Neural progenitor cell (in vitro differentiated cells): ENCODE results near the gene CEP131. TPM values are rescaled to one million over a fixed set of nuclear protein-coding genes. Genes with fewer than 3 reads are reported as not detected.

ENCODE experiments used
- DNase-seq: peaks from one replicate; pipeline ENCODE4 v3.0.0-alpha.2; 2016; ENCODE audit warnings: low spot score
- H2AFZ ChIP-seq: fragments of 200-600 bp; sonication (generic); replicated peaks from 2 replicates; pipeline ENCODE4 v1.6.1; 2016; ENCODE audit warnings: antibody characterized with exemption
- H3F3A ChIP-seq: fragments of 200-600 bp; sonication (generic); 2 replicates; pipeline ENCODE4 v1.6.1; 2016; ENCODE audit warnings: antibody characterized with exemption, low read depth
- H3K27ac ChIP-seq: fragments of 200-600 bp; sonication (generic); 2 replicates; pipeline ENCODE4 v1.5.1; 2016; ENCODE audit warnings: mild to moderate bottlenecking
- H3K27me3 ChIP-seq: fragments of 200-600 bp; sonication (generic); 2 replicates; pipeline ENCODE4 v1.6.1; 2016; ENCODE audit warnings: mild to moderate bottlenecking, moderate library complexity
- H3K36me3 ChIP-seq: fragments of 200-600 bp; sonication (generic); 2 replicates; pipeline ENCODE4 v1.5.1; 2016
- H3K4me1 ChIP-seq: fragments of 200-600 bp; sonication (generic); 2 replicates; pipeline ENCODE4 v1.6.1; 2016; ENCODE audit warnings: mixed run types
- H3K4me2 ChIP-seq: fragments of 200-600 bp; sonication (generic); 2 replicates; pipeline ENCODE4 v1.6.1; 2016
- H3K4me3 ChIP-seq: fragments of 200-600 bp; sonication (generic); 2 replicates; pipeline ENCODE4 v1.5.1; 2016
- H3K79me2 ChIP-seq: fragments of 200-600 bp; sonication (generic); 2 replicates; pipeline ENCODE4 v1.6.1; 2016; ENCODE audit warnings: low read depth
- H3K9ac ChIP-seq: fragments of 200-600 bp; sonication (generic); 2 replicates; pipeline ENCODE4 v1.6.1; 2016
- H3K9me3 ChIP-seq: fragments of 200-600 bp; sonication (generic); 2 replicates; pipeline ENCODE4 v1.5.1; 2016; ENCODE audit warnings: low read depth
- H4K20me1 ChIP-seq: fragments of 200-600 bp; sonication (generic); 2 replicates; pipeline ENCODE4 v1.6.1; 2016; ENCODE audit warnings: low read depth
- H3K27ac Mint-ChIP-seq: 3 replicates; pipeline ENCODE4 v1.8.0; 2021; ENCODE audit warnings: mixed read lengths
- H3K27me3 Mint-ChIP-seq: 2 replicates; pipeline ENCODE4 v1.8.0; 2022; ENCODE audit warnings: low read depth, mild to moderate bottlenecking, inconsistent platforms, moderate library complexity, mixed read lengths; ENCODE audit not compliant: insufficient read depth
- H3K36me3 Mint-ChIP-seq: 3 replicates; pipeline ENCODE4 v1.8.0; 2021; ENCODE audit warnings: mixed read lengths
- H3K4me1 Mint-ChIP-seq: 3 replicates; pipeline ENCODE4 v1.8.0; 2021; ENCODE audit warnings: mixed read lengths
- H3K4me3 Mint-ChIP-seq: 3 replicates; pipeline ENCODE4 v1.8.0; 2021; ENCODE audit warnings: mild to moderate bottlenecking, moderate library complexity, mixed read lengths
- H3K9me3 Mint-ChIP-seq: 3 replicates; pipeline ENCODE4 v1.8.0; 2020; ENCODE audit warnings: mixed read lengths
- EZH2 ChIP-seq: fragments of 200-600 bp; sonication (generic); IDR thresholded peaks from 2 replicates; pipeline ENCODE4 v1.6.1; 2017; ENCODE audit warnings: antibody characterized with exemption, mild to moderate bottlenecking, moderate library complexity
- EZH2phosphoT487 ChIP-seq: fragments of 200-600 bp; sonication (generic); IDR thresholded peaks from 2 replicates; pipeline ENCODE4 v1.6.1; 2017; ENCODE audit warnings: antibody characterized with exemption
- total RNA-seq: library from RNA; depleted of rRNA; stranded (reverse); fragments of >200 nt; gene quantifications from 2 replicates; pipeline ENCODE4 v1.2.3, GENCODE V29; 2015; ENCODE audit warnings: low replicate concordance
- TF ChIP-seq, protein P1 (sequence below): fragments of 200-600 bp; sonication (generic); IDR thresholded peaks from 2 replicates; pipeline ENCODE4 v1.5.1; 2017; ENCODE audit warnings: antibody characterized with exemption, mild to moderate bottlenecking

Gene CEP131
- total RNA-seq, 1 donor from 2014 or later: 7.7 TPM

DNA sequence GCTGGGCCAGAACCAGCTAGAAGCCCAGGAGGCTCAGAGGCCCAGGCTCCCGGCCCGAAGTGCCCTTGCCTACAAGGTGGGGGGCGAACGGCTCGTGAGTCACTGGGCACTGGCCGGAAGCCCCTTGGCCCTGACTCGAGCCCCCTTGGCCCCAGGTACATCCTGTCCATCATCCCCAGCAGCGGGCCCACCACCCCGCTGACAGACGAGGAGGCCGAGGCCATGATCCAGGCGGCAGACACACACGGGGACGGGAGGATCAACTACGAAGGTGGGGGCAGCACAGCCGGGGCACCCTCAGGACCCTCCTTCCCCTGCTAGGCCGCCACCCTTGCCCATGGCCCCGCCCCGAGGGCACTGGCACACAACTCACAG is 41.0 kb downstream of the CEP131 start:
- Histone ChIP-seq H3K4me2 (no peak overlapping the region), H3K4me3 (no peak overlapping the region), H3K36me3 (no peaks in the 10 kb centered on the region), H3K27ac (no peak overlapping the region), H3F3A (peaks cover 5% of the 10 kb centered on the region), H2AFZ (no peak overlapping the region), H3K9ac (no peak overlapping the region), H3K27me3 (no peaks in the 10 kb centered on the region), H3K9me3 (no peaks in the 10 kb centered on the region), H3K4me1 (peaks cover 8% of the 10 kb centered on the region), H4K20me1 (no peaks in the 10 kb centered on the region), H3K79me2 (no peaks in the 10 kb centered on the region)
- H3K4me1 Mint-ChIP-seq: no peaks in the 10 kb centered on the region
- H3K27me3 Mint-ChIP-seq: peaks cover 7% of the 10 kb centered on the region
- no peak overlapping the region for H3K27ac Mint-ChIP-seq
- H3K9me3 Mint-ChIP-seq: no peaks in the 10 kb centered on the region
- H3K36me3 Mint-ChIP-seq: no peaks in the 10 kb centered on the region
- DNase-seq: no peak
- TF ChIP-seq, protein P1, sequence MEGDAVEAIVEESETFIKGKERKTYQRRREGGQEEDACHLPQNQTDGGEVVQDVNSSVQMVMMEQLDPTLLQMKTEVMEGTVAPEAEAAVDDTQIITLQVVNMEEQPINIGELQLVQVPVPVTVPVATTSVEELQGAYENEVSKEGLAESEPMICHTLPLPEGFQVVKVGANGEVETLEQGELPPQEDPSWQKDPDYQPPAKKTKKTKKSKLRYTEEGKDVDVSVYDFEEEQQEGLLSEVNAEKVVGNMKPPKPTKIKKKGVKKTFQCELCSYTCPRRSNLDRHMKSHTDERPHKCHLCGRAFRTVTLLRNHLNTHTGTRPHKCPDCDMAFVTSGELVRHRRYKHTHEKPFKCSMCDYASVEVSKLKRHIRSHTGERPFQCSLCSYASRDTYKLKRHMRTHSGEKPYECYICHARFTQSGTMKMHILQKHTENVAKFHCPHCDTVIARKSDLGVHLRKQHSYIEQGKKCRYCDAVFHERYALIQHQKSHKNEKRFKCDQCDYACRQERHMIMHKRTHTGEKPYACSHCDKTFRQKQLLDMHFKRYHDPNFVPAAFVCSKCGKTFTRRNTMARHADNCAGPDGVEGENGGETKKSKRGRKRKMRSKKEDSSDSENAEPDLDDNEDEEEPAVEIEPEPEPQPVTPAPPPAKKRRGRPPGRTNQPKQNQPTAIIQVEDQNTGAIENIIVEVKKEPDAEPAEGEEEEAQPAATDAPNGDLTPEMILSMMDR: no peak
- TF ChIP-seq EZH2 (no peak), EZH2phosphoT487 (no peak)
- no peak overlapping the region for H3K4me3 Mint-ChIP-seq

DNA sequence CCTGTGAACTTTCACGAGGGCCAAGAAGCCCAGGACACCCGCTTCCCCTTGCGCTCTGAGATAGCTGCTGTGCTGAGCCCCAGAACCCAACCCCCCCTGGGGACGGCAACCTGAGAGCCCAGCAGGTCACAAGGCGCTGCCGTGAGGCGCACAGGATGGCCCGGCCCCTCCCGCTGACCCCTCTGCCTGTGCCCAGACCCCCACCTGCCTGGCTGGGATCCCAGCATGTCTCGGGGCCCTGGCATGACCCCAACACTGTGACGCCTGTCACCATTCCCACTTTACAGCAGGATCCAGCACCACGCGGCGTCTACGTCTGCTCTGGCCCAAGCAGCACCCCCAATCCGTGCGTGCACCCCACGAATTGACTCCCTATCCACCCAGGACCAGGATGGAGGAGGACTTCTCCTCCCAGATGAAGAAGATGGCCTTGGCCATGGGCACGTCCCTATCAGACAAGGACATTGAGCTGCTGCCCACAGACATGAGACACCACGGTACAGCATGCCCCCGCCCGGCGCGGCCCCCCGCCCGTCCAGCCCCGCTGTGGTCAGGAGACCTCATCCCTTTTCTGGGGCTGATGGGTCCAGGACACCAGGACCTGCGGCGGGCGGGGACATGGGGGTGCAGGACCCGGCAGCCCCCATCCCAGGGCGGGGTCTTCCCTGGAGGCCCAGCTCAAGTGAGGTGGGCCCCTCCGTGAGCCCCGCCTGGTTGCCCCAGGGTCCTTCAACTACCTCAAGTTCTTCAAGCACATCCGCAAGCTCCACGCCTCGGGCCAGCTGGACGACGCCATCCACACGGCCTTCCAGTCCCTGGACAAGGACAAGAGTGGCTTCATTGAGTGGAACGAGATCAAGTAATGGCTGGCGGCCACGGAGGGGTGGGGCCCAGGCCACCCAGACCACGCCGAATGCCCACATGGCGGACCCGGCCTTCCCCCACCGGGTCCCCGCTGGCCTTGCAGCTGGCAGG is 41.6 kb downstream of the CEP131 start:
- Mint-ChIP-seq H3K36me3 (no peaks in the 10 kb centered on the region), H3K9me3 (peaks cover 2% of the 10 kb centered on the region), H3K4me3 (no peak overlapping the region), H3K27me3 (peaks cover 1% of the 10 kb centered on the region), H3K4me1 (no peaks in the 10 kb centered on the region), H3K27ac (no peak overlapping the region)
- no peak overlapping the region for H3K27ac ChIP-seq
- H3K9ac ChIP-seq: no peak overlapping the region
- H4K20me1 ChIP-seq: no peaks in the 10 kb centered on the region
- TF ChIP-seq EZH2phosphoT487 (no peak), EZH2 (no peak)
- TF ChIP-seq, protein P1: no peak
- H3K27me3 ChIP-seq: no peaks in the 10 kb centered on the region
- H3K4me2 ChIP-seq: no peak overlapping the region
- no peaks in the 10 kb centered on the region for H3K79me2 ChIP-seq
- peaks cover 5% of the 10 kb centered on the region for H3F3A ChIP-seq
- peaks cover 8% of the 10 kb centered on the region for H3K4me1 ChIP-seq
- no peak overlapping the region for H3K4me3 ChIP-seq
- no peaks in the 10 kb centered on the region for H3K9me3 ChIP-seq
- H3K36me3 ChIP-seq: no peaks in the 10 kb centered on the region
- DNase-seq: no peak
- no peak overlapping the region for H2AFZ ChIP-seq

DNA sequence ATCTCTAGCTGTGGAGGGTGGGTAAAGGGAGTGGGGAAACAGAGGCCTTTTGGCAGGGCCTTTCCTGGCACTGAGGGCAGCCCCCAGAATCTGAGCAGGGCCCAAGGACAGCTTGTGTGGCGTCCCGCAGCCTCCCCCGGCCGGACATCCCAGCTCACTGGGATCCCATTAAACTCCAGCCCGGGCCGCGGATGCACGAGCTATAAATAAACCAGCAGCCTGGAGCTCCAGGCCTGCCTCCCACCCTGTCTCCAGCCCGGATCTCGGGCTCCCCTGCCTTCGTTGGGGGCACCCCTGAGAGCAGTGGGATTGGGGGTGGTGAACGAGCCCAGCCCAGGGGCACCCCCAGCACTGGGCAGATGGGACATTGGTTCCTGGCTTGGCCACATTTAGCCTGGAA is 42.9 kb downstream of the CEP131 start:
- H3K36me3 Mint-ChIP-seq: no peaks in the 10 kb centered on the region
- Histone ChIP-seq H3K9me3 (no peaks in the 10 kb centered on the region), H3K79me2 (no peaks in the 10 kb centered on the region), H3K4me2 (no peak overlapping the region), H4K20me1 (no peaks in the 10 kb centered on the region), H3K27me3 (no peaks in the 10 kb centered on the region), H3F3A (no peaks in the 10 kb centered on the region), H3K36me3 (no peaks in the 10 kb centered on the region), H3K4me1 (peaks cover 5% of the 10 kb centered on the region), H3K9ac (no peak overlapping the region), H3K27ac (no peak overlapping the region), H3K4me3 (no peak overlapping the region), H2AFZ (no peak overlapping the region)
- peaks cover 4% of the 10 kb centered on the region for H3K27me3 Mint-ChIP-seq
- no peak for TF ChIP-seq EZH2phosphoT487
- TF ChIP-seq, protein P1: no peak
- TF ChIP-seq EZH2: no peak
- no peak overlapping the region for H3K27ac Mint-ChIP-seq
- DNase-seq: no peak
- peaks cover 11% of the 10 kb centered on the region for H3K9me3 Mint-ChIP-seq
- no peaks in the 10 kb centered on the region for H3K4me1 Mint-ChIP-seq
- no peak overlapping the region for H3K4me3 Mint-ChIP-seq
